Myometrial cell (primary cell): ENCODE data around the gene CEACAM4. TPM values are rescaled to one million over a fixed set of nuclear protein-coding genes. Genes with fewer than 3 reads are reported as not detected.

Source experiments
- total RNA-seq: library from RNA; depleted of rRNA; stranded (reverse); fragments of >200 nt; gene quantifications from 2 replicates; pipeline ENCODE4 v1.2.3, GENCODE V29; 2015

The CEACAM4 gene
- total RNA-seq: not detected in 2 replicates

DNA sequence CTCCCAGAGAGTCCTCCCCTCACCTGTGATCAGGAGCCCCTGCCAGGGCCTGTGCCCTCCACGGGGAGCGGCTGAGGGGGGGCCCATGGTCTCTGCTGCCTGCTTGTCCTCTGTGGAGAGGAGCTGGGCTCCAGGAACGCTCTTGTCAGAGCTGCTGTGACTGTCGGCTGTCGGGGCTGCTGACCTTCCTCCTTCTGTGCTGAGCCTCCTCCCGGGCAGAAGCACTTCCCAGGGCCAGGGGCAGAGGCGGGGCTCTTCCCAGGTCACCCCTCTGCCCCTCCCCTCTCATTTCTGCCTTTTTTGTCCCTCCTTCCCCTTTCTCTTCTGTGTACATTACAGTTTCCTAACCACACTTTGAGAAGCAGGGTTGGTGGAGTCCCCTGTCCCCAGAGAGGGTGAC lies at the start of gene CEACAM4:
Gene CEACAM4, minus strand, starts transcription at position 198 of the 400 bp plus-strand sequence. Its CDS starts 111 bp downstream, at position 87.

DNA sequence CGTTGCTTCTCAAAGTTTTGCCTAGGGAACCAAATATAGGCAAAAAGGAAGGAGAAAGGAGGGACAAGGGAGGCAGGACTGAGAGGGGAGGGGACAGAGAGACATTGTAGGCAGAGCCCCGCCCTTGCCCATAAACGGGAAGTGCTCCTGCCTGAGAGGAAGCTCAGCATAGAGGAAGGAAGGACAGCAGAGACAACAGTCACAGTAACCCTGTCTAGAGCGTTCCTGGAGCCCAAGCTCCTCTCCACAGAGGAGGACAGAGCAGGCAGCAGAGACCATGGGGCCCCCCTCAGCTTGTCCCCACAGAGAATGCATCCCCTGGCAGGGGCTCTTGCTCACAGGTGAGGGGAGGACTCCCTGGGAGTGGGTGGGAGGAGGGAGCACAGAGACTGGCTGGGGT lies 50.9 kb downstream of the CEACAM4 start, which contains the start of gene CEACAM21:
Gene CEACAM21, plus strand, starts transcription at position 169 of the 400 bp plus-strand sequence. Its CDS starts 109 bp downstream, at position 278.

Other genes with a start within 250 kb of the CEACAM4 start
- 27.8 and 40.4 TPM in 2 replicates for gene EXOSC5, start 229.7 kb downstream of the CEACAM4 start, total RNA-seq
- 40.6 and 41.6 TPM in 2 replicates for gene BCKDHA, start 229.3 kb downstream of the CEACAM4 start, total RNA-seq
- gene B3GNT8, start 199.7 kb downstream of the CEACAM4 start, total RNA-seq: 2.5 and 5.5 TPM in 2 replicates
- gene DMAC2, start 187.2 kb downstream of the CEACAM4 start, total RNA-seq: 51.6 and 56.0 TPM in 2 replicates
- not detected in 2 replicates for gene ERICH4, start 183.9 kb downstream of the CEACAM4 start, total RNA-seq
- not detected in 2 replicates for gene CEACAM21, start 50.9 kb downstream of the CEACAM4 start, total RNA-seq
- not detected in 2 replicates for gene CEACAM7, start 61.2 kb upstream of the CEACAM4 start, total RNA-seq
- not detected in 2 replicates for gene CEACAM5, start 81.6 kb upstream of the CEACAM4 start, total RNA-seq
- gene CEACAM6, start 128.5 kb upstream of the CEACAM4 start, total RNA-seq: not detected in 2 replicates
- gene CEACAM3, start 169.5 kb upstream of the CEACAM4 start, total RNA-seq: not detected in 2 replicates
- not detected in 2 replicates for gene LYPD4, start 217.6 kb upstream of the CEACAM4 start, total RNA-seq
- gene DMRTC2, start 218.0 kb upstream of the CEACAM4 start, total RNA-seq: not detected in 2 replicates
- 929 and 2,881 TPM in 2 replicates for gene RPS19, start 233.2 kb upstream of the CEACAM4 start, total RNA-seq